ENCODE results near the gene EFEMP2.
A peak's percentile ranks its signal among the peaks of the same experiment; 100 is the strongest.

Gene EFEMP2

DNA sequence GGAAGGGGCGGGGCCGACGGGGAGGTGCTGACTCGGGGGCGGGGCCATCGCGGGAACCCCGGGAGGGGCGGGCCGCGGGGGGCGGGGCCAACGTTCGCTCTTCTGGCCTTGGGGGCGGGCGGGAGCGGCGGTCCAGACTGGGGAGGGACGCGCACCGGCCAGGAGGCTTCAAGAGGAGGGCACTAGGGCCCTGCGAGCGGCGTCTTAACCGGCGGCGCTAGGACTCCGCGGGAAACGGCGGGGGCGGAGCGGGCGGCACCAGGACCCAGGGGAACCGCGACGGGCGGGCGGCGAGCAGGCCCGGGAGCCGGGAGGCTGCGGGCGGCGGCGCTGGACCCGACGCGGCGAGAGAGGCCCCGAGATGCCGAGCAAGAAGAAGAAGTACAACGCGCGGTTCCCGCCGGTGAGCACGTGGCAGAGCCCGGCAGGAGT is 46.6 kb upstream of the EFEMP2 start, which contains the start of gene DRAP1:
Gene DRAP1 (plus strand): TSS at position 286 of the 432 bp plus-strand sequence. CDS start 76 bp downstream, at position 362.
- POLR2A ChIA-PET, result interaction anchor here (0.9 to 7.1 kb wide), 2 partner anchors 20 to 28 kb away, joined by 3 to 127 read pairs; partner anchors contain the start of genes CCDC85B and FIBP
- peak within 1 kb of the TSS; percentile 92 for H3K4me3 ChIP-seq (ENCODE audit: low read depth, low read length)
- CTCF ChIA-PET, result interaction anchor here (2.1 to 4.4 kb wide), 3 partner anchors 30 to 35 kb away, joined by 9 to 28 read pairs (median 20); partner anchors contain the start of genes CCDC85B and FIBP
- peak; percentile 82 for DNase-seq (ENCODE audit: low read depth, low spot score)
- TF ChIP-seq, protein P1, sequence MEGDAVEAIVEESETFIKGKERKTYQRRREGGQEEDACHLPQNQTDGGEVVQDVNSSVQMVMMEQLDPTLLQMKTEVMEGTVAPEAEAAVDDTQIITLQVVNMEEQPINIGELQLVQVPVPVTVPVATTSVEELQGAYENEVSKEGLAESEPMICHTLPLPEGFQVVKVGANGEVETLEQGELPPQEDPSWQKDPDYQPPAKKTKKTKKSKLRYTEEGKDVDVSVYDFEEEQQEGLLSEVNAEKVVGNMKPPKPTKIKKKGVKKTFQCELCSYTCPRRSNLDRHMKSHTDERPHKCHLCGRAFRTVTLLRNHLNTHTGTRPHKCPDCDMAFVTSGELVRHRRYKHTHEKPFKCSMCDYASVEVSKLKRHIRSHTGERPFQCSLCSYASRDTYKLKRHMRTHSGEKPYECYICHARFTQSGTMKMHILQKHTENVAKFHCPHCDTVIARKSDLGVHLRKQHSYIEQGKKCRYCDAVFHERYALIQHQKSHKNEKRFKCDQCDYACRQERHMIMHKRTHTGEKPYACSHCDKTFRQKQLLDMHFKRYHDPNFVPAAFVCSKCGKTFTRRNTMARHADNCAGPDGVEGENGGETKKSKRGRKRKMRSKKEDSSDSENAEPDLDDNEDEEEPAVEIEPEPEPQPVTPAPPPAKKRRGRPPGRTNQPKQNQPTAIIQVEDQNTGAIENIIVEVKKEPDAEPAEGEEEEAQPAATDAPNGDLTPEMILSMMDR (IDR thresholded peaks at IDR 0.05; ENCODE audit: insufficient read depth, low read length, missing control alignments), result no peak

DNA sequence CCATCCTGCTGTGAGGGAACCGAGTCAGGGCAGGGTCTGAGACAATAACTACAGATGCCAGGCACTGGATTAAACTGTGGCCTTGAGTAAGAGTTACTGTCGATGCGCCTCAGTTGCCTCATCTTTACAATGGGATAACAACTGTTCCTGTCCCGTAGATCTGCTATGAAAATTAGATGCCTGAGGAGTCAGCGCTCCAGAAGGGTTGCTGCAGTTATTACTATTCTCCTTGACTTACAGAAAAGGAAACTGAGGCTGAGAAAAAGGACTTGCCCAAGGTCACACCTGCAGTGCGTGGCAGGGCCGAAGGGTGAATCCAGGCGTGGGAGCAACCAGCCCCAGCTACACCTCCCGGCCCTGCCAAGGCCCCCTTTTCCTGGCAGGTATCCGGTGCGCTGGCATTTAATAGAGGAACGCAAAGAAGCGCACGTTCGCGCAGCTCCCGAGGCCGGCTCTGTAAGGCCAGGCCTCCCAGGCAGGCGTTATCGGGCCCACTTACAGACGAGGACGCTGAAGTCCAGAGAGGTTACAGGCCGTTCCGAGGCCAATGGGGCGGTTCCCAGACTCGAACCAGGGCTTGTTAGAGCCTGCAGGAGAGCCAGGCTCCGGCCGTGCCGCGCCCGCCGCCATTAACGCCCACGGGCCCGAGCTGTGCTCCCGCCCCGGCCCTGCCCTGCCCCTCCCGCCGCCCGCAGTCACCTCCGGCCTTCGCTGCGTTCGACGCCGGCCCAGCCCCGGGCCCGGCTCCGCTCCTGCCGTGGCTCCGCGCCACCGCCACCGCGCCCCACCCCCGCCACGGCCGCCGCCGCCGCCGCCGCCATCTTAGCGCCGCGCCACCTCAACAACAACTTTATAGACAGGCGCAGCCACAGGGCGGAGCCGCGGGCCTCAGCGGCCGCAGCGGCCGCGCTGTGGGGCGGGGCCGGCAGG is 45.9 kb upstream of the EFEMP2 start, which contains the start of gene C11orf68:
Gene C11orf68 (minus strand): TSS at position 852 of the 930 bp plus-strand sequence. CDS start 31 bp downstream, at position 821.
- TF ChIP-seq, protein P1 (IDR thresholded peaks at IDR 0.05; ENCODE audit: insufficient read depth, low read length, missing control alignments), result no peak
- ChIA-PET POLR2A (interaction anchor here (0.7 to 7.1 kb wide), 5 partner anchors 15 to 34 kb away, joined by 3 to 127 read pairs (median 4); partner anchors contain the start of genes CCDC85B and FIBP), CTCF (interaction anchor here (0.9 to 2.1 kb wide), 5 partner anchors 17 to 104 kb away, joined by 3 to 20 read pairs (median 7); partner anchors contain the start of genes CCDC85B, FIBP and MUS81)
- peak within 1 kb of the TSS; percentile 92 for H3K4me3 ChIP-seq (ENCODE audit: low read depth, low read length)
- no peak for DNase-seq (ENCODE audit: low read depth, low spot score)

DNA sequence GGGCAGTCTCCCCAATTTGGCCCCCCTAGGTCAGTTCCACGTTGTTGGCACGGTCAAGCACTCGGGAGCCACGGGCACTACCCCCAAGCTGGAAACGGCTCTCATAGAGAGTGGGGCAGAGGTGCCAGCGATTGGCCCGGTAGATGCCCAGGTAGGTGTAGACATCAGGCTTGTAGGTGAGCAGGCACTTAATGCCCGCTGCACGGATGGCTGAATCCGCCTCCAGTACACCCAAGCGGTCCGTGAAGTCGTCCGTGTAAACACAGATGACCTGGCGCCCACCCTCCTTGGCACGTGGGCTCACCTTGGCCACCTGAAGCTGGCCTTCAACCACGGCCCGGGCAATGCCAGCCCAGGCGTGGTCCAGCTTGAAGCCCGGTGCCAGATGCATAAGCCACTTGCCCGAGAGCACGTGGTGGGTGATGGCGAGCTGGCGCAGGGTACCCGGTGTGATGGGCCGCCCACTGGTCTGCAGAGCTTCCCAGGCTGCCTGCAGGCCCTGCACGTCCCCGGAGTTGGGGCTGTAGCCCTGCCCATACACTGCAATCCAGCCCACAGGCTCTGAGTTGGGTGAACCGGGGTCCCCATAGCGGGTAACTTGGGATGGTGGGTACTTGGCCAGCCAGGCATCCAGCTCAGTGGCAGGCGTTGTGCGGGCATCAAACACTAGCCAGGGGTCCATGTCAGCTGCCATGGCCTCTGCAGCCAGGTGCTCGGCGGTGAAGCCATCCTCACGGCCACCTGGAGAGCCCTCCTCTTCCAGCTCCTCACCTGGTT is 45.0 kb upstream of the EFEMP2 start:
- TF ChIP-seq, protein P1 (IDR thresholded peaks at IDR 0.05; ENCODE audit: insufficient read depth, low read length, missing control alignments), result no peak
- POLR2A ChIA-PET, result interaction anchor here (0.6 to 7.1 kb wide), 6 partner anchors 14 to 33 kb away, joined by 3 to 127 read pairs (median 4); partner anchors contain the start of genes CCDC85B and FIBP

DNA sequence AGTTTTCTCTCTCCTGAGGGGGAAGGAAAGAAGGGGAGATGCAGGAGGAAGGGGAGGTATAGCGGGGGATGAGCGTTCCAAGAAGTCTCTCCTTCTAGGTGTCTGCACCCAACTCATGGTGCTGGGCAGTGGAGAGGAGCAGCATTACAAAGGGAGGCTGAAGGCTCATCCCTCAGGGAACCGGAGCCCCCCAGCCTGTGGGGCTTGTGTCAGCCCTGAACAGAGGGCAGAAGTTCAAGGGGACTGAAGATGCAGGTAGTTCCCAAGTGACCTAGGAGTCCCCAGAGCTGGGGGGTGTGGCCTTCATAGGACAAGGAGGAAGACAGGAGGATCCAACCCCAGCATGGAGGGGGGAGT is 44.5 kb upstream of the EFEMP2 start:
- ChIA-PET POLR2A (interaction anchor here (0.6 to 7.1 kb wide), 4 partner anchors 13 to 26 kb away, joined by 3 to 127 read pairs (median 5); partner anchors contain the start of genes CCDC85B and FIBP), CTCF (interaction anchor here (0.8 to 2.1 kb wide), 5 partner anchors 16 to 58 kb away, joined by 3 to 20 read pairs (median 7); partner anchors contain the start of genes CCDC85B, FIBP and MUS81)
- H3K4me3 ChIP-seq (ENCODE audit: low read depth, low read length), result peak overlapping the region; percentile 92
- TF ChIP-seq, protein P1 (IDR thresholded peaks at IDR 0.05; ENCODE audit: insufficient read depth, low read length, missing control alignments), result no peak
- no peak for DNase-seq (ENCODE audit: low read depth, low spot score)

More for the DNA sequence above, 45.0 kb upstream of the EFEMP2 start:
- peak overlapping the region; percentile 92 for H3K4me3 ChIP-seq (ENCODE audit: low read depth, low read length)
- no peak for DNase-seq (ENCODE audit: low read depth, low spot score)
- CTCF ChIA-PET, result interaction anchor here (0.8 to 2.1 kb wide), 7 partner anchors 16 to 105 kb away, joined by 3 to 20 read pairs (median 6); partner anchors contain the start of genes CCDC85B, FIBP and MUS81

DNA sequence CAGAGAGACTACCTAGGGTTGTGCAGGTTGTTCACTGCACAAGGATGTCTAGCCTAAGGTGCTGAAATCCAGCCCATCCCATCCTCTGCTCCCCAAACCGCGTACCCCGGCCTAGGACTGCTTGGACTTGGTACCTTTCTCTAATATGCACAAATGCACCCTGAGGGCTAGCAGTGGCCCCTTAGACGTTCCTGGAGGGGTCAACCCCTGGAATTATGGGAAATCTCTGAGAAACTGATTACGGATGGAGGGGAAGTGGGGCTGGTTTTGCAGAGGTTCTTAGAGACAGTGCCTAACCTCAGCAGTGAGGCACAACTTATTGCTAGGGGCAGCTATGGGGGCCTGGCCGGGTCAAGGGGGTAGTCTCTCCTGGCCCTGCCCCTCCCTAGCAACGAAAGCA is 43.8 kb upstream of the EFEMP2 start:
- H3K4me3 ChIP-seq (ENCODE audit: low read depth, low read length), result peak overlapping the region; percentile 38
- TF ChIP-seq, protein P1 (IDR thresholded peaks at IDR 0.05; ENCODE audit: insufficient read depth, low read length, missing control alignments), result no peak
- ChIA-PET CTCF (interaction anchor here (1.1 to 2.8 kb wide), 5 partner anchors 15 to 56 kb away, joined by 3 to 40 read pairs (median 6); partner anchors contain the start of genes CCDC85B, FIBP and MUS81), POLR2A (interaction anchor here (1.0 to 7.1 kb wide), 10 partner anchors 9 to 129 kb away, joined by 3 to 127 read pairs (median 10); partner anchors contain the start of genes CCDC85B, CFL1, FIBP and FOSL1)
- no peak for DNase-seq (ENCODE audit: low read depth, low spot score)

Measured in AG04449 (cell line).